HTERT RPE-1 (cell line): ENCODE results near the gene MAP3K7CL.
"Not testable (repeated sequence)": the region's sequence is repeated elsewhere in the genome, so short reads cannot be mapped to it uniquely, and the experiment has no call there.

ENCODE experiments used
- in situ Hi-C: fragments of 300-500 bp; cut with MboI; formaldehyde crosslinking; loops from 4 replicates; pipeline ENCODE4 v1.14.3; 2020; ENCODE audit warnings: low sequenced_read_pairs

MAP3K7CL gene

GRCh38 chr21:29133241-29133640 is 2.8 kb downstream of the MAP3K7CL start:
- in situ Hi-C loops, result no loop called here

DNA sequence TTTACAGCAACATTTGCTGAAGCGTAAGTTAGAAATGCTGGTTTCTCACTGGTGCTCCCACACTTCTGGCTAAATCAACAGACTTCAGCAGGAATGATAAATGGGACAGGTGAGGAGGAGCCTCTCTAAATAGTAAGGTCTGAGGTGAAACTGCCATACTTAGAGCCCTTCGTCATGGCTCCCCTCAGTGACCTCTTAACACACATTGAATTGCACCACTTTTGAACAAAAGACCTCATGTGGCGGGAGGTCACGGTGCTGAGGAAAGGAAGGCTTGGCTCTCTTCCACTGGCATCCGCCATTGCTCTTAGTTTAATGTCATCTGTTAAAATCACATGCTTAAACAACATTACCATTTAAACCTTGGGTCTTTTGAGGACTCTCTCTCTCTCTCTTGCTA is 3.4 kb downstream of the MAP3K7CL start:
- in situ Hi-C loops, result no loop called here

DNA sequence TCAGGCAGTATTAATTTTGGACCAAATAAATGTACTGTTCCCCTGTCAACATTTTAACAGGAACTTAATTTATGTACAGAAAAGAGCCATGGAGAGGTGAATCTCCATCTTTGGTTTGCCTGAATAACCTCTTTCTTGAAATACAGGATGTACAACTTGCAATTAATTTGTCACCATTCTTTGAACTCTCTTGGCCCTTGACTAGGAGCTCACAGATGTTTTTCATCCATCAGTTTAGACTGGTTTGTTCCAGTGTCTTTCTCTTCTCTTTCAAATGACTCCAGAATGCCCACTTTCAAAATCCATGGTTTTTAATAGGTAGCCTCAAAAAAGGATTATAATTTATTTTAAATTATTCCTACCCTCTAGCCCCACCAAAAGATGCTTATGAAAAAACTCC is 5.0 kb downstream of the MAP3K7CL start:
- in situ Hi-C loops, result no loop called here

DNA sequence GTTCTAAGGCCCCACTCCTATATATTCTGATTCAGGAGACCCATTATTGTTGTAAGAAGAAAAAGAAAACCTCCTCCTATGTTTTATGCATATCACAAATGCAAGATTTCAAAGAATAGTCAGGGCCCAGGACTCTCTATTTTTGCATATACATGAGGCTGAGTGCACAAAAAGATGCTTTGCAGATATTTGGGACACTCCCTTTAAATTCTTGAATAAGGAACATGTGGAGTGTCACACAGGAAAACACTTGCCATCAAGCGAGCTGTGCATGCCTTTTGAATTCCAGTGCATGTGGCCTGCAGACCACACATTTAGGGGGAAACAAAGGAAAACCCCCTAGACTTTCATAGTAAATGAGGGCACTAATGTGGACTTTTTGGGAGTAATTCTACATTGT is 5.6 kb downstream of the MAP3K7CL start:
- in situ Hi-C loops, result no loop called here

DNA sequence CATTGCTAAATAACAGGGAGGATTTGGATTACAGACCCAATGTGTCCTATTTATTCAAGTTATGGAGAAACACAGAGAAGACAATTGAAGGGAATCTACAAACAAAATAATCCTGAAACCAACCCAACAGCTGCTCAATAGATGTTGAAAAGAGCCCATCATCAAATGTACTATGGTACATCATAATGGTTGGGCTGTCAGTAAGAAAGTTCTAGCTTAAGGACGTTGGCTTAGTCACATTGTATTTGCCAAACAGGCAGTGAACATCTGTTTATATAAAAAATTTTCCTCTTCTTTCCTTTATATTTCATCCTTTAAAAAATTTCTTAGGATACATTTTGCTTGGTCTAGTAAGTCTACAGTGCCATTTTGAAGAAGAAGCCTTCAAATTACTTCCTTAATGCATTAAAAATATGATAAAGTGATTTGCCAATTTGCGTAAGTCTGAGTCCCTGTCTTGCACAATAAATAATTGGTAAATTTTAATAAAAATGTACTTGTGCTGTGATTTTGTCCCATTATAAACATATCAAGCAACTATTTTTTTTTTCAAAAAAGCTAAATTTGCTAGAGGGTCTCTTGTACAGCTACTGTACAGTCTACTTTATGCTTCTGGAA is 14.4 kb downstream of the MAP3K7CL start:
- in situ Hi-C loops, result no loop called here

- in situ Hi-C loops, result no loop called here
Observed at GRCh38 chr21:29145354-29145782, 14.9 kb downstream of the MAP3K7CL start.

DNA sequence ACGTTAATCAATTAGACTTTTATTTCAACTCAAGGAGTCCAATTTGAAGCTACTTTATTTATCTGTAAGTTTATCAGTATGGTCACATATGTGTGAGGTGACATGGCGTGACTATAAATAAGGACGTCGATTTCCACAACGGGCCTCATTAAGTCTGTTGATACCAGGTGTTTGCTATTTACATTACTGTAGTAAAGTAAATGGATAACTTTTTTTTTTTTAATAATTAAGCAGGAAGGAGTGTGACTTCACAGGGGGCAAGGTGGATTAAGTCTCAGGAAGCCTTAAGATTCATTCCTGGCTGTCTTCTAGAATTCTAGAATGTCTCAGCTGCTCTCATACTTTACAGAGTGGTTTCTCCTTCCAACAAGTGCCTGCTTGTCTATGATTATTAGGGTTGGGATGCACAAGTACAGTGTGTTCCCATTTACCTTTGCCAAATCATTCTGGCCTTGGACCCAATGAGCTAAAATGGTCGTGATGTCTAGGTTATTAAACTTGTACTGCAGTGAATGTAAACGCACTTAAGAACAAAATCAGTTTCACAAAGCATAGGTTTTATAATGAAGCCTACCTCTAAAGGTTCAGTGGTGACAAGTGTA is 15.5 kb downstream of the MAP3K7CL start:
- in situ Hi-C loops, result no loop called here

GRCh38 chr21:29146726-29147125 is 16.3 kb downstream of the MAP3K7CL start:
- in situ Hi-C loops, result no loop called here

GRCh38 chr21:29148530-29148929 is 18.1 kb downstream of the MAP3K7CL start:
- in situ Hi-C loops, result no loop called here

- in situ Hi-C loops, result no loop called here
Observed at GRCh38 chr21:29149808-29150425, 19.5 kb downstream of the MAP3K7CL start.

- in situ Hi-C loops, result no loop called here
Observed at GRCh38 chr21:29151931-29152330, 21.5 kb downstream of the MAP3K7CL start.

GRCh38 chr21:29152916-29153315 is 22.5 kb downstream of the MAP3K7CL start:
- in situ Hi-C loops, result no loop called here

GRCh38 chr21:29154270-29154669 is 23.8 kb downstream of the MAP3K7CL start:
- in situ Hi-C loops, result no loop called here

DNA sequence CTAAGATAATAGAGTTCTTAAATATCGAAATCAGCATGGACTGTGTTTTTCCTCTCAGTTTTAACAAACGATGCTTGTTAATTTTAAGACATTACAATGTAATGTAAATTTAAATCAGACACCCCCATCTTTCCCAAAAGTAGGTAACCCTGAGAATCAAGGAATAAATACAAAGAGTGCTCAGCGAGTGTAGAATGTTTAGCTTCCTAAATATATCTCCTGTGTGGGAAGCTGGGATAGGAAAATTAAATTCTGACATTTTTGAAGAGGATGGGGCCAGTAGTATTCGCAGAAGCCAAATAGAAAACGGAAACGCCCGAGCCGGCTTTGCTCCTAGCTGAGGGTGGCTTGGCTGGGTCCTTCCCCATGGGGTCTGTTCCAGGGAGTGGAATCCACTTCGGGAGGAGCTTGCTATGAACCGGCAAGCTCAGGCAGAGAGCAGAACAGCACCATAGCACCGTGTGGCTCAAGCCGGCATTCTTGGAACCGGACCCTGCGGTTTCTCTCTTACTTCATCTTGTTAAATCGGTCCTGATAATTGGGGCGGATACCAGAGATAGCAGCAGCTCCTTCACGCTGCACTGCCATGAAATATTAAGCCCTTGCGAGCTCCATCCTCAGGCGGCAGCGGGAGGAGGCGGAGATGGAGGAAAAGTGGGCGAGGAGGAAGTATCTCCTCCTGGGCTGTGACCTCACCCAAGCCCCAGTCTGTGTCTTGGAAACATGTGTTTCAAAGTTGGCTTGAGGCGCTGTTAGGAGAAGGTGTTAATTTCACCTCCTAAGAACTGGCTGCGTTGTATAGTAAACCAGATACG is 24.9 kb downstream of the MAP3K7CL start:
- in situ Hi-C loops, result no loop called here

GRCh38 chr21:29155933-29156260 is 25.5 kb downstream of the MAP3K7CL start:
- in situ Hi-C loops, result no loop called here

GRCh38 chr21:29157080-29157479 is 26.6 kb downstream of the MAP3K7CL start:
- in situ Hi-C loops, result no loop called here

GRCh38 chr21:29159842-29160241 is 29.4 kb downstream of the MAP3K7CL start:
- in situ Hi-C loops, result no loop called here

DNA sequence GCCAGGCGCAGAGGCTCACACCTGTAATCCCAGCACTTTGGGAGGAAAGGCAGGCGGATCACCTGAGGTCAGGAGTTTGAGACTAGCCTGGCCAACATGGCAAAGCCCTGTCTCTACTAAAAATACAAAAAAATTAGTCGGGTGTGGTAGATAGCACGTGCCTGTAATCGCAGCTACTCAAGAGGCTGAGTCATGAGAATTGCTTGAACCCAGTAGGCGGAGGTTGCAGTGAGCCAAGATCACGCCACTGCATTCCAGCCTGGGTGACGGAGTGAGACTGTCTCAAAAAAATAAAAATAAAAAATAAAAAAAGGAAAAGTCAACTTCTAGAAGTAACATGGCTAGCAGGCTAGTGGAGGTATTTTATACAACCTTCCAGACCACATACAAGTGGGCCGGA is 32.4 kb downstream of the MAP3K7CL start:
- in situ Hi-C loops, result not testable (repeated sequence)

- in situ Hi-C loops, result no loop called here
Observed at GRCh38 chr21:29163341-29164115, 33.1 kb downstream of the MAP3K7CL start.

DNA sequence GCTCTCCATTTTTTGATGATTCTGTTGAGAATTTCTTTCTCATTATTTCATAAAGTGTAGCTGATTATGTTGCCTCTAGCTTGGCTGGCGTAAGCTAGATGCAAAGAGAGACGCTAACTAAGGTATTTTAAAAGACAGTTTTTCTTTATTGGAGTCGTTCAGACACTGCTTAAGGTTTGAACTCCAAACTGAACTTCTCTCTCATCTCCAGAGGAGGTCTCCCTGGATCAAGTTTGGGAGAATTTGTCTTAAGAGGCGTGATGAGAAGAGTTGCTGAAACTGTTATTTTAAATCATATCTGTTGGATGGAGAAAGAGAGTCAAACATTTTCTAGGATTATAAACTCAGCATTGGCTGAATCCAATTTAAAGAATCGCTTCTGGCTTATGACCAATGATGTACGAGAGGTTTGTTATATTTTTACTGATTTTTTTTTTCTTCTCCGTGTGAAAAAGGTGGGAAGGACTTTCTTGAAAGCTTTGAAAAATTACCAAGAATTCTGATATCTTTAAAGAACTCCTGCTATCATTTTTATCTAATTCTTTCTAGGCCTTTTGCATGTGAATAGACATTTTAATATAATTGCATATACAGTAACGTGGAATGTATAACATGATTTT is 34.0 kb downstream of the MAP3K7CL start:
- in situ Hi-C loops, result no loop called here

DNA sequence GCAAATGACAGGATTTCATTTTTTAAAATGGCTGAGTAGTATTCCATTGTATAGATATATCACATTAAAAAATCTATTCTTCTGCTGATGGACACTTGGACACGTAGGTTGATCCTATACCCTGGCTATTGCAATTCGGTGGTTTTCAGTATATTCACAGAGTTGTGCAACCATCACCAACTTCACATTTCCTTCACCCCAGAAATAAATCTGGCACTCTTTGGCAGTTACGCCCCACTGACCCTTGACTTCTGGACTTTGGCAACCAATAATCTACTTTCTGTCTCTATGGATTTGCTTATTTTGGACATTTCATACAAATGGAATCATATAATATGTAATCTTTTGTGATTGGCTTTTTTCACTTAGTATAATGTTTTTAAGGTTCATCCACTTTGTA is 35.9 kb downstream of the MAP3K7CL start:
- in situ Hi-C loops, result no loop called here
